ENCODE measurements around the gene BEST3. TPM values are rescaled to one million over a fixed set of nuclear protein-coding genes. Genes with fewer than 3 reads are reported as not detected.

The BEST3 gene
- 0.82 to 1.7 TPM (median 1.2 TPM) in 5 replicates for total RNA-seq (2022; extraction: Qiagen RNA extraction)

DNA sequence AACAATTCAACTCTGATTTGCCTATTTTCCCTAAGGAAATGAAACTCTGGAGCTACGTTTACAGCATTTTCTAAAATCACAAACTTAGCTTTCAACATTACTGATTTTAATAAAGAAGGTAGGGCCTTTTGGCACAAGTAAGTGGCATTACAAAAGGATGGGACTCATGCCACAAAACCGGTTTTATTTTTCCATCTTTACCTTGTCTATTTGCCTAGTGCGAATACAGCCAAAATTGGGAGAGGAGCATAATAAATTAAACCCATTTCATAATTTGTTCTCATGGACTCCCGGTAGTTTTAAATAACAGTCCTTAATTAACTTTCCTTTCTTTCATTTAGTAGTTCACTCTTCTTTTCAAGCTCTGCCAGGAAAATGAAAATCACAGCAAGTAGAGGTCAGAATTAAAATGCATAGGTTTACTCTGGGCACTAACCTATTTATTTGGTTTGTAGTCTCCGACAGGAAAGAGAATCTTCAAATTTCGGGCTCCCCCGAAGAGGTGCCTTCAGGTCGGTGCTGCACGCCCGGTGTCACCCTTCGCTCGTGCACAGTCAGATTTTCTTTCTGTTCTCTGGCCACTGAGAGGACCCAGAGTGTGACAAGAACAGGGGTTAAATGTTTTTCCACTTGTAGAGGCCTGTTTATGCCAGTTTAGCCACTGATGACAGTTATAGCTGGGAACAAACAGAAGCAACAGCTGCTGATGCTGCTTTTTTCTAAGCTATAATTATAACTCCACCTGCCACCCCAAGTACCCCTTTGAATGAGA lies at the start of gene BEST3:
BEST3 (minus strand) TSS at position 535 of the 772 bp plus-strand sequence. CDS start 1,505 bp downstream, outside the sequence.

DNA sequence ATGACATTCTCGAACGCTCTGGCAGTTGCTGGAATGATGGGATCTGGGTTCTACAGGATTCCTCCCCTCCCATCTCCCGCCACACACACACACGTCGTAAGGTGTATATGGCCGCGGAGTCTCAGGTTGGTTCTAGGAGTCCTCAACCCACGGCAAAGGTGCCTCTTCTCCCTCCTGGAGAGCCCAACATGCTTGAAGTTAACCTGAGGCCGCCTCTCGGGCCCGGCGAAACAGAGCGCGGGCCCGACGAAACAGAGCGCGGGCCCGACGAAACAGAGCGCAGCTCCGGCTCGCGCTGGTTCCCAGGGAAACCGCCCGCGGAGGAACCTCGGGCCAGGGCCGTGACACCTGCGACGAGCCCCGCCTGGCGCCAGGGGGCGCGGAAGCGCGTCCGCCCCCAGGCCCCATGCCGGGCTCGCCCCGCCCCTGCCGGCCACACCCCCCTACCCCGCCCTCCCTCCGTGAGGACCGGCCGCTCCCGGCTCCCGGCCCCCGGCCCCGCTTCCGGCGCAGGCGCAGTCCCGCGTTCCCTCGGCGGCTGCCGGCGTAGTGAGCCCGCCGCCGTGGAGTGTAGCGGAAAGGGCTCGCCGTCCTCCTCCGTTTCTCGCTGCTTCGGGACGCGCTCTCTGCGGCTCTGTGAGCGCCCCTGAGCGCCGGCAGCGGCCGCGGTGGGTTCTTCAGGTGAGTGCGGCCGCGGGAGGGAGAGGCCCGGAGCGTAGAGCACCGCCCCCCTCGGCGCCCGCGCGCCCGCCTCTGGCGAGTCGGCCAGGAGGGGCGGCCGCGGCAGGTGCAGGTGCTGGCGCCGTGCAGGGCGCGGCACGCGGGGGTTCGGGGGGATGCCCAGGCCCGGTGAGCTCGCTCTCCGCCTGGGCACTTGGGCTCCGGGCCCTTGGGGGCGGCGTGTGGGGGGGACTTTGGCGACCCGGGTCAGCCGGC lies 39.5 kb upstream of the BEST3 start, which contains the start of gene RAB3IP:
RAB3IP (plus strand) TSS at position 510 of the 936 bp plus-strand sequence. CDS start 16,549 bp downstream, outside the sequence.

DNA sequence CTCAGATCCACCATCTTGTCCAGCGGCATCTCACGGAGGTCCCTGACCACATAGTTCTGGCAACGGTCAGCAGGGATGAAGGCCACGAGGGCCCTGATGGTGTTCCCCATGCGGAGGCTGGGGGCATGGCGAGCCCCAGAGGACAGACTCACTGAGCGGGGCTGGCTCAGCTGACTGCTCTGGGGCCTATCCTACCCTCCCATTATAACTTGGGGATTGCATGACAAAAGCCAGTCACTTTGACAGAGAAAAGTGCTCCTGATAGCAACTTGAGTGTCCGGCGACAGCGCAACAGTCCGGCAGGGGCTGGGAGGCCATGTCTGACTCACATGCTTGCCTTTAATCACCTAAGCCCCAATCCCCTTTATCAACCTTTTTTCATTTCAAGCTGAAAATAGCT lies 88.4 kb downstream of the BEST3 start, which contains the start of gene LRRC10:
LRRC10 (minus strand) TSS at position 179 of the 400 bp plus-strand sequence; CDS start at position 110, 69 bp downstream.

Other genes with a start within 250 kb of the BEST3 start
- 8.5 to 13.7 TPM (median 10.1 TPM) in 5 replicates for gene FRS2, start 228.9 kb downstream of the BEST3 start, total RNA-seq (2022; extraction: Qiagen RNA extraction)
- 262 to 357 TPM (median 272 TPM) in 5 replicates for gene CCT2, start 113.8 kb downstream of the BEST3 start, total RNA-seq (2022; extraction: Qiagen RNA extraction)
- gene LRRC10, start 88.4 kb downstream of the BEST3 start, total RNA-seq (2022; extraction: Qiagen RNA extraction), result not detected in 5 replicates
- 12.1 to 17.9 TPM (median 14.0 TPM) in 5 replicates for gene RAB3IP, start 39.6 kb upstream of the BEST3 start, total RNA-seq (2022; extraction: Qiagen RNA extraction)
- gene MYRFL, start 125.9 kb upstream of the BEST3 start, total RNA-seq (2022; extraction: Qiagen RNA extraction), result 0.05 TPM in 2 of 5 replicates, not detected in the others